Mucosa of descending colon (tissue), 3 donors: ENCODE results near the gene INPP4B. TPM values are rescaled to one million over a fixed set of nuclear protein-coding genes. Genes with fewer than 3 reads are reported as not detected.

Experiments used
- ATAC-seq: fragments of 200-7000 bp; cut with Tn5 transposase; one replicate; pipeline ENCODE4 v1.9.1; 2020; ENCODE audit warnings: mild to moderate bottlenecking, moderate library complexity
- DNase-seq, 3 donors: peaks; one replicate each; pipeline ENCODE4 v3.0.0-alpha.2; 2020
- H3K36me3 ChIP-seq: fragments of 200-600 bp; one replicate; pipeline ENCODE4 v1.8.0; 2021; ENCODE audit warnings: low read depth, mild to moderate bottlenecking
- H3K4me1 ChIP-seq: fragments of 200-600 bp; one replicate; pipeline ENCODE4 v1.8.0; 2021; ENCODE audit warnings: low read depth, mild to moderate bottlenecking
- H3K4me3 ChIP-seq: fragments of 200-600 bp; one replicate; pipeline ENCODE4 v1.8.0; 2021; ENCODE audit warnings: mild to moderate bottlenecking
- H3K9me3 ChIP-seq: fragments of 200-600 bp; one replicate; pipeline ENCODE4 v1.8.0; 2021; ENCODE audit warnings: mild to moderate bottlenecking
- CTCF ChIP-seq: fragments of 200-600 bp; IDR thresholded peaks from one replicate; pipeline ENCODE4 v1.8.0; 2022; ENCODE audit warnings: antibody characterized with exemption, mild to moderate bottlenecking
- intact Hi-C, 2 donors: fragments of 100-400 bp; cut with DNase I in 1 of 2; cut with micrococcal nuclease in 1 of 2; formaldehyde crosslinking; loops; one replicate each; pipeline versions ENCODE4 v1.11.0 to v1.11.1; 2022; cut with DNase I, micrococcal nuclease
- total RNA-seq, 3 donors: library from RNA; stranded (reverse); fragmentation: NEBNext Ultra II Directional in 2 of 3; extraction: Animal tissue kit (Norgen Biotek cat#: 25700) in 2 of 3; gene quantifications; one replicate each; pipeline versions ENCODE4 v1.2.1 to v1.2.4, GENCODE V29; 2021 to 2023
- donor health status: DM: no; HTN: no; CAD: no; lungs with moderate emphysema.
- donor health status: DM: no; HTN: no; CAD: no.
- donor health status: DM: no; HTN: yes; CAD: no.

INPP4B gene
- total RNA-seq, 3 donors from 2014 or later, result 22.2 to 27.3 (median 24.1) TPM

DNA sequence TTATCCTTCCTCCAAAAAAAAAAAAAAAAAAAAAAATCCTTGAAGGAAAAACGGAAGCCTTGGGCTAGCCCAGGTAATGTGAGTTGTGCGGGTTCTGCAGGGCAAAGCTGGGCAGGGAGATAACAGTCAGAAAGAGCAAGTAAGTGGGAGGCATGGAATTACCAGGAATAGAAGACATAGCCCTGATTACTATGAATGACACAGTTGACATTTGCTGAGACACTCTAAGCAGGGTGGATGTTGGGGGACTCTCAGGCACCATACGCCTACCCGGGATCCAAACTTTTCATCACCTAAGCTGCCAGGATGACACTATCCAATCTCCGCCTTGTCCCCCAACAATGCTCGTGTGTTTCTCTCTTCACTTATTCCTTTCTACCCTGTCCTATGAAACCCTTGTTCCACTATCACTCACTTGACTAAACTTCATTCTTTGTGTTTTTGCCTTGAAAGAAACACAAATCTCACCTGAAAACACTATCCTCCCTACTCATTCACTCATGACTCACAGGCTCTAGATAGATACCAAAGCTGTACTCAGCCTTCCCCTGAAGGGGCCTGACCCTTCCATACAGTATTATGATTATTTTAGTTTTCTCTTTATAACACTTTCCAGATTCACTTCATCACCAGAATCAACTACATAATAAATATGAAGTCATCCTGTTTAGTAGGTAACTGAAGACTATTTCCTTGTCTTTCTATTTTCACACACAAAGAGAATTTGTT is 158.4 kb downstream of the INPP4B start:
- intact Hi-C loops, result no loop called here

DNA sequence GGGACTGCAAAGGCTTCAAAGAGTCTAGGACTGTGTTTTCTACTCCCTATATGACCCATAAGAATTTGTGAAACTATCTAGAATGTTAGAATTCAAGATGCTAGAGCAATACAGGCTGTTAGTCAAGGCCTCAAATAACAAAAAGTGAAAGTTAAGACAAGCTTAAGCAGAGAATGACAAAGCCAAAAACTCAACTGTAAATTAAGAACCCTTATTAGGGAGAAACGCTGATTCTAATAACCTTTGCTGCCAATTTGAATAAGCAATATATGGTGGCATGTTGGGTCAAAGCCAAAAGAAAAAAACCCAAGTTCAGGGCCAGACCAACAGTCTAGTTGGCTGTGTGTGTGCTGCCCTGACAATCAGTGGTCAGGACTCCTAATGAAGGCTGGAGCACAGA is 160.0 kb downstream of the INPP4B start:
- no peak for TF ChIP-seq CTCF
- ATAC-seq (no peak), DNase-seq (no peak)
- intact Hi-C loops, result no loop called here
- Histone ChIP-seq H3K4me3 (no peak overlapping the region), H3K36me3 (no peaks in the 10 kb centered on the region), H3K4me1 (no peaks in the 10 kb centered on the region), H3K9me3 (no peaks in the 10 kb centered on the region)

More for the DNA sequence above, 158.4 kb downstream of the INPP4B start:
- no peak for TF ChIP-seq CTCF
- no peak overlapping the region for H3K4me3 ChIP-seq
- no peaks in the 10 kb centered on the region for H3K9me3 ChIP-seq
- no peaks in the 10 kb centered on the region for H3K4me1 ChIP-seq
- ATAC-seq, result no peak
- H3K36me3 ChIP-seq, result no peaks in the 10 kb centered on the region
- DNase-seq, result no peak

DNA sequence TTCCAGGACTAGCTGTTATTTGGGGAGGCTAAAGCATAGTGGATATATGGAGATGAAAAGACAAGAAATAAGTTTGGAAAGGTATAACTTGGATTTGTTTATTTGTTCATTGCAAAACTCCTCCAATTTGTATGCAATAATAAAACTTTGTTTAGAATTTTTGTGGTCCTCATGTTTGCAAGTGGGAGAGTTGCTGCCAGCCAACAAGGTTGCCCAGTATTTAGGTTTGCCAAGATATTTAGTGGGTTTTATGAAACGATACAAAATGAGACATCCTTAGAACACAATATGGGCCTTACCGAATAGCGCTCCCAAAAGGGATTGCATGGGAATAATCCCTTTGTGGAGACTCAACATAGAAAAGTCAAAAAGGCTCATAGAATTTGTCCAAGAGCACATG is 162.1 kb downstream of the INPP4B start:
- Histone ChIP-seq H3K36me3 (no peaks in the 10 kb centered on the region), H3K4me3 (no peak overlapping the region), H3K4me1 (no peaks in the 10 kb centered on the region), H3K9me3 (no peaks in the 10 kb centered on the region)
- TF ChIP-seq CTCF, result no peak
- no peak for DNase-seq
- intact Hi-C loops, result no loop called here
- no peak for ATAC-seq

GRCh38 chr4:142683503-142683902 is 162.6 kb downstream of the INPP4B start:
- intact Hi-C loops, result no loop called here
- no peak for DNase-seq
- no peaks in the 10 kb centered on the region for H3K36me3 ChIP-seq
- H3K9me3 ChIP-seq, result no peaks in the 10 kb centered on the region
- H3K4me3 ChIP-seq, result no peak overlapping the region
- TF ChIP-seq CTCF, result no peak
- H3K4me1 ChIP-seq, result no peaks in the 10 kb centered on the region
- ATAC-seq, result no peak

DNA sequence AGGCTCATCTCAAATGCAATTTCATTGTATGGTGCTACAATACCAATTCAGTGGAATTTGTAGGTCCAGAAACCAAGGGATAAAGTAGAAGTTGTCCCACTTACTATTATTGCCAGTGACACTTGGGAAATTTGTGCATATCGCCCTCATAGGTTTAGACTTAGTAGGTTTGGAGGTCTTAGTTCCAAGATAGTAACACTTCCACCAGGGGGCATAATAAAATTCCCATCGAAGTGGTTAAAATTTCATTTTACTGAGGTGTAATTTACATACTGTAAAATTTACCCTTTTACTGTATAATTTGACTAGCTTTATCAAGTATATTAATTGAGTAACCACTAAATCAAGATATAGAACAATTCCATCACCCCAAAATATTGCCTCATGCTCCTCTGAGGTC is 174.6 kb downstream of the INPP4B start:
- TF ChIP-seq CTCF, result no peak
- intact Hi-C loops, result no loop called here
- Histone ChIP-seq H3K4me1 (no peaks in the 10 kb centered on the region), H3K4me3 (no peak overlapping the region), H3K9me3 (peaks cover 22% of the 10 kb centered on the region), H3K36me3 (no peaks in the 10 kb centered on the region)
- DNase-seq (no peak), ATAC-seq (no peak)
